ENCODE measurements around the gene TMPRSS9. TPM values are rescaled to one million over a fixed set of nuclear protein-coding genes. Genes with fewer than 3 reads are reported as not detected.

The TMPRSS9 gene
- polyA plus RNA-seq, 1 donor from 2014 or later = not detected

DNA sequence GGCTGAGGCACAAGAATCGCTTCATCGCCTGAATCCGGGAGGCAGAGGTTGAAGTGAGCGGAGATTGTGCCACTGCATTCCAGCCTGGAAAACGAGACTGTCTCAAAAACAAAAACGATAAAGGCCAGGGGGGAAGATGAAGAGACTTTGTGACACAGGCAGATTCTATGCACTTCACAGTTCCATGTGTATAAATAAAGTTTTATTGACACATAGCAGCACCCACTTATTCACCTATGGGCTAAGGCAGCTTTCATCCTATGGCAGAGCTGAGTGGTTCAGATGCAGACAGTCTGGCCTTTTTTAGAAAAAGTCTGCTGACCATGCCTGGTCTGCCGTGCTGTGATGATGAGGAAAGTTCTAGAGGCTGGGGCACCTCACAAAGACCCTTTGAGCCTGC lies 91.1 kb downstream of the TMPRSS9 start:
- Histone ChIP-seq H3K4me3 (ENCODE audit: low read length) (no peak overlapping the region), H4K20me1 (ENCODE audit: insufficient read depth) (no peaks in the 10 kb centered on the region), H3K9me3 (ENCODE audit: low read length) (no peaks in the 10 kb centered on the region), H3K36me3 (ENCODE audit: insufficient read depth, low read length) (no peaks in the 10 kb centered on the region), H3K9ac (ENCODE audit: low read length) (no peak overlapping the region), H3K9me2 (ENCODE audit: insufficient read depth, low read length) (no peaks in the 10 kb centered on the region), H2AFZ (ENCODE audit: low read depth, low read length) (no peak overlapping the region), H3F3A (ENCODE audit: insufficient read depth, low read length, poor library complexity, severe bottlenecking) (no peaks in the 10 kb centered on the region), H3K27ac (ENCODE audit: low read length) (no peak overlapping the region), H3K27me3 (ENCODE audit: insufficient read depth, low read depth, low read length) (no peaks in the 10 kb centered on the region), H3K79me2 (replicated peaks; ENCODE audit: insufficient read depth, low read length) (peaks cover 29% of the 10 kb centered on the region), H3K4me2 (ENCODE audit: low read length) (no peak overlapping the region)
- TF ChIP-seq SMC3 (conservative IDR thresholded peaks at IDR 0.05; ENCODE audit: poor library complexity) (no peak), POLR2AphosphoS5 (IDR thresholded peaks at IDR 0.05) (no peak), EP300 (conservative IDR thresholded peaks at IDR 0.05; ENCODE audit: poor library complexity, severe bottlenecking) (no peak), TAF1 (IDR thresholded peaks at IDR 0.05; ENCODE audit: low read depth) (no peak), MXI1 (conservative IDR thresholded peaks at IDR 0.05; ENCODE audit: poor library complexity, severe bottlenecking) (no peak), RAD21 (conservative IDR thresholded peaks at IDR 0.05) (no peak)

DNA sequence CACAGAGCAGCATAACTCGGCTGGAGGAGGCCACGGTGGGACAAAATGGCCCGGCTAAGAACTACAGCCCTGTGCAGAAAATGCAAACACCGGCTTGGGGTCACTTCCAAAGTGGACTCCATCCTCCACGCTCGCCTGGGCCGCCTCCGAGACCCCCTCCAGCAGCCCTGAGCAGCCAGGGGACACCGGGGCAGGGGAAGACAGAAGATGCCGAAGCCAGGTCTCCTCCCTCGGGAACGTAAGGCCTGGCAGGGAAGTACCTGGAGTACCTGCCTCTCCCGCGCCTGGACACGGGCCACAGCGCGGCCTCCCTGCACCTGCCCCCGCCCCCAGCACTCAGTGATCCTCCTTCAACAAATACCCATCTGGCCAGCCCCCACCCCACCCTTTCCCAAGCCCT lies 91.7 kb downstream of the TMPRSS9 start:
- Histone ChIP-seq H3K27me3 (ENCODE audit: insufficient read depth, low read depth, low read length) (no peaks in the 10 kb centered on the region), H3K4me2 (ENCODE audit: low read length) (no peak overlapping the region), H3K79me2 (replicated peaks; ENCODE audit: insufficient read depth, low read length) (peaks cover 34% of the 10 kb centered on the region), H3F3A (ENCODE audit: insufficient read depth, low read length, poor library complexity, severe bottlenecking) (no peaks in the 10 kb centered on the region), H3K9me3 (ENCODE audit: low read length) (no peaks in the 10 kb centered on the region), H3K9me2 (ENCODE audit: insufficient read depth, low read length) (no peaks in the 10 kb centered on the region), H3K4me3 (ENCODE audit: low read length) (no peak overlapping the region), H2AFZ (ENCODE audit: low read depth, low read length) (no peak overlapping the region), H4K20me1 (ENCODE audit: insufficient read depth) (no peaks in the 10 kb centered on the region), H3K27ac (ENCODE audit: low read length) (no peak overlapping the region), H3K36me3 (ENCODE audit: insufficient read depth, low read length) (no peaks in the 10 kb centered on the region), H3K9ac (ENCODE audit: low read length) (no peak overlapping the region)
- TF ChIP-seq, protein P1, sequence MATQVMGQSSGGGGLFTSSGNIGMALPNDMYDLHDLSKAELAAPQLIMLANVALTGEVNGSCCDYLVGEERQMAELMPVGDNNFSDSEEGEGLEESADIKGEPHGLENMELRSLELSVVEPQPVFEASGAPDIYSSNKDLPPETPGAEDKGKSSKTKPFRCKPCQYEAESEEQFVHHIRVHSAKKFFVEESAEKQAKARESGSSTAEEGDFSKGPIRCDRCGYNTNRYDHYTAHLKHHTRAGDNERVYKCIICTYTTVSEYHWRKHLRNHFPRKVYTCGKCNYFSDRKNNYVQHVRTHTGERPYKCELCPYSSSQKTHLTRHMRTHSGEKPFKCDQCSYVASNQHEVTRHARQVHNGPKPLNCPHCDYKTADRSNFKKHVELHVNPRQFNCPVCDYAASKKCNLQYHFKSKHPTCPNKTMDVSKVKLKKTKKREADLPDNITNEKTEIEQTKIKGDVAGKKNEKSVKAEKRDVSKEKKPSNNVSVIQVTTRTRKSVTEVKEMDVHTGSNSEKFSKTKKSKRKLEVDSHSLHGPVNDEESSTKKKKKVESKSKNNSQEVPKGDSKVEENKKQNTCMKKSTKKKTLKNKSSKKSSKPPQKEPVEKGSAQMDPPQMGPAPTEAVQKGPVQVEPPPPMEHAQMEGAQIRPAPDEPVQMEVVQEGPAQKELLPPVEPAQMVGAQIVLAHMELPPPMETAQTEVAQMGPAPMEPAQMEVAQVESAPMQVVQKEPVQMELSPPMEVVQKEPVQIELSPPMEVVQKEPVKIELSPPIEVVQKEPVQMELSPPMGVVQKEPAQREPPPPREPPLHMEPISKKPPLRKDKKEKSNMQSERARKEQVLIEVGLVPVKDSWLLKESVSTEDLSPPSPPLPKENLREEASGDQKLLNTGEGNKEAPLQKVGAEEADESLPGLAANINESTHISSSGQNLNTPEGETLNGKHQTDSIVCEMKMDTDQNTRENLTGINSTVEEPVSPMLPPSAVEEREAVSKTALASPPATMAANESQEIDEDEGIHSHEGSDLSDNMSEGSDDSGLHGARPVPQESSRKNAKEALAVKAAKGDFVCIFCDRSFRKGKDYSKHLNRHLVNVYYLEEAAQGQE (IDR thresholded peaks at IDR 0.05; ENCODE audit: borderline replicate concordance) = no peak
- TF ChIP-seq TAF1 (IDR thresholded peaks at IDR 0.05; ENCODE audit: low read depth) (no peak), SMC3 (conservative IDR thresholded peaks at IDR 0.05; ENCODE audit: poor library complexity) (no peak), CTCF (IDR thresholded peaks at IDR 0.05; ENCODE audit: poor library complexity, severe bottlenecking) (no peak), POLR2AphosphoS5 (IDR thresholded peaks at IDR 0.05) (no peak), EZH2 (IDR thresholded peaks at IDR 0.05; ENCODE audit: borderline replicate concordance, insufficient read depth, low read length, poor library complexity, severe bottlenecking) (no peak), RAD21 (conservative IDR thresholded peaks at IDR 0.05) (no peak), MXI1 (conservative IDR thresholded peaks at IDR 0.05; ENCODE audit: poor library complexity, severe bottlenecking) (no peak)

Measured in neural cell (in vitro differentiated cells).